ENCODE data around the gene UROS. TPM values are rescaled to one million over a fixed set of nuclear protein-coding genes. Genes with fewer than 3 reads are reported as not detected.

UROS gene
- total and polyA plus RNA-seq, 2 of the 4 experiments (the other 2 are of a cell fraction): 48.7 to 56.5 TPM

- Histone ChIP-seq H2BK15ac (ENCODE audit: low read depth, low read length) (no peak overlapping the region), H4K8ac (ENCODE audit: low read depth in 2 of 2, low read length in 2 of 2) (no peak overlapping the region), H3K4me1 (ENCODE audit: control insufficient read depth, insufficient read depth, low read length) (no peaks in the 10 kb centered on the region), H3K18ac (ENCODE audit: low read depth, low read length) (no peak overlapping the region), H3K4ac (ENCODE audit: low read depth, low read length) (no peak overlapping the region), H3K4me3 (ENCODE audit: insufficient read depth, low read depth, low read length) (no peak overlapping the region), H3K14ac (replicated peaks; ENCODE audit: low read depth, low read length) (no peak overlapping the region), H2AK5ac (ENCODE audit: low read depth, low read length) (no peak overlapping the region), H3K36me3 (ENCODE audit: control insufficient read depth, insufficient read depth, low read length) (peaks cover 3% of the 10 kb centered on the region; the same call in 1 of the 2 replicates), H3K27me3 (ENCODE audit: control insufficient read depth, insufficient read depth, low read length) (peaks cover 3% of the 10 kb centered on the region; the same call in 1 of the 2 replicates), H3K79me1 (ENCODE audit: low read depth in 1 of 2, low read length in 2 of 2) (no peaks in the 10 kb centered on the region), H3K23ac (ENCODE audit: low read depth, low read length) (no peak overlapping the region), H3K27ac (ENCODE audit: insufficient read depth, low read length) (no peak overlapping the region), H2AK9ac (replicated peaks; ENCODE audit: low read depth, low read length, poor library complexity) (no peak overlapping the region), H2AFZ (replicated peaks; ENCODE audit: low read length, poor library complexity) (peak overlapping the region; percentile 38), H2BK5ac (ENCODE audit: low read depth, low read length, poor library complexity, severe bottlenecking) (no peak overlapping the region), H4K5ac (ENCODE audit: low read depth, low read length) (no peak overlapping the region), H2BK120ac (ENCODE audit: low read depth, low read length) (no peak overlapping the region), H2BK20ac (ENCODE audit: low read depth, low read length) (no peak overlapping the region), H4K20me1 (ENCODE audit: insufficient read depth, low read length) (no peaks in the 10 kb centered on the region), H3K56ac (ENCODE audit: extremely low read depth, insufficient read depth, low read length) (no peak overlapping the region), H3K9ac (ENCODE audit: low read depth, low read length) (no peak overlapping the region), H3K4me2 (ENCODE audit: low read depth, low read length) (no peak overlapping the region), H3K9me3 (ENCODE audit: control insufficient read depth, insufficient read depth, low read length) (no peaks in the 10 kb centered on the region), H4K91ac (ENCODE audit: insufficient read depth, low read depth, low read length) (no peak overlapping the region), H3K9me1 (ENCODE audit: insufficient read depth, low read length) (no peaks in the 10 kb centered on the region)
- ChIA-PET CTCF (no interaction called here), POLR2A (ENCODE audit: unreplicated experiment) (no interaction called here)
- DNase-seq (no peak), ATAC-seq (ENCODE audit: low read depth) (peak; percentile 30)
- WGBS, 2 experiments (ENCODE audit: extremely low coverage in 2 of 2, insufficient read length in 1 of 2): 69% methylated on average over 9 of the region's 75 CpGs; no CpG with 5 or more reads in 1 of the 2 experiments
- in situ Hi-C loops (cut with MboI; ENCODE audit: low sequenced_read_pairs): no loop called here
- intact Hi-C loops (cut with micrococcal nuclease): no loop called here
- dilution Hi-C loops (cut with HindIII; ENCODE audit: low sequenced_read_pairs, unreplicated experiment): no loop called here
- no peak for TF ChIP-seq CEBPB (IDR thresholded peaks at IDR 0.05; ENCODE audit: low read depth, low read length)
- no peak for TF ChIP-seq MAFK (IDR thresholded peaks at IDR 0.05; ENCODE audit: low read depth, low read length)
- no peak for TF ChIP-seq BHLHE40 (IDR thresholded peaks at IDR 0.05; ENCODE audit: low read depth, low read length)
- TF ChIP-seq CHD1 (IDR thresholded peaks at IDR 0.05; ENCODE audit: low read depth, low read length): no peak
- TF ChIP-seq CTCF (conservative IDR thresholded peaks at IDR 0.05; ENCODE audit: low read depth, low read length): no peak
- no peak for TF ChIP-seq RCOR1 (IDR thresholded peaks at IDR 0.05; ENCODE audit: insufficient replicate concordance, low read length)
- TF ChIP-seq, protein P1, sequence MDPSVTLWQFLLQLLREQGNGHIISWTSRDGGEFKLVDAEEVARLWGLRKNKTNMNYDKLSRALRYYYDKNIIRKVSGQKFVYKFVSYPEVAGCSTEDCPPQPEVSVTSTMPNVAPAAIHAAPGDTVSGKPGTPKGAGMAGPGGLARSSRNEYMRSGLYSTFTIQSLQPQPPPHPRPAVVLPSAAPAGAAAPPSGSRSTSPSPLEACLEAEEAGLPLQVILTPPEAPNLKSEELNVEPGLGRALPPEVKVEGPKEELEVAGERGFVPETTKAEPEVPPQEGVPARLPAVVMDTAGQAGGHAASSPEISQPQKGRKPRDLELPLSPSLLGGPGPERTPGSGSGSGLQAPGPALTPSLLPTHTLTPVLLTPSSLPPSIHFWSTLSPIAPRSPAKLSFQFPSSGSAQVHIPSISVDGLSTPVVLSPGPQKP (IDR thresholded peaks at IDR 0.05; ENCODE audit: borderline replicate concordance, low read depth, low read length): no peak
- no peak for TF ChIP-seq POLR2A (IDR thresholded peaks at IDR 0.05; ENCODE audit: low read depth, low read length)
- no peak for TF ChIP-seq RAD21 (IDR thresholded peaks at IDR 0.05; ENCODE audit: low read length)
- TF ChIP-seq NFE2L2 (IDR thresholded peaks at IDR 0.05; ENCODE audit: low read depth, low read length): no peak
- TF ChIP-seq FOS (IDR thresholded peaks at IDR 0.05; ENCODE audit: low read depth, low read length): no peak
- BruUV-seq (replicated peaks): no TSS peak
Measured at GRCh38 chr10:125773687-125774543, 49.1 kb downstream of the UROS start.

Data from IMR-90 (cell line).